ENCODE results near the gene SYNDIG1.

The SYNDIG1 gene

DNA sequence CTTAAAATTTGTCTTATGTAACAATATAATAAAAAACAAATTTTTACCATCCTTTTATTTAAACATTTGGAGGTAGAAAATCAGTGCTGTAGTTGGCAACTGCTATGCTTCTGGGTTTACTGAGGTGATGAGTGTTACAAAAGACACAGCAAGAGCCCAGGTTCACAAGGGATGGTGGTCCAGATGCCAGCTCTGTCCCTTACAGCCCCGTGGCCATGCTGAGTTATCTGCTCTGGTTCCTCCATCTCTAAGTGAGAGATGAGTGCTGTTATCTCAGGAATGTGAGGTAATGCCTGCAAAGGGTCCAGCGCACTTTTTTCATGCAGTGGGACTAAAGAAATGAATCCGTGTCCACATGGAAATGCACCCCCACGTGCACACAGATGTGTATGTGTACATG, 17.8 kb downstream of the SYNDIG1 start:
- H3K4me1 ChIP-seq (ENCODE audit: insufficient read depth, poor library complexity, severe bottlenecking), result no peaks in the 10 kb centered on the region
- no peak overlapping the region for H3K4me3 ChIP-seq (ENCODE audit: severe bottlenecking)
- DNase-seq (ENCODE audit: low spot score), result no peak
- no peaks in the 10 kb centered on the region for H3K9me3 ChIP-seq (ENCODE audit: severe bottlenecking)
- H3K36me3 ChIP-seq (ENCODE audit: low read depth), result no peaks in the 10 kb centered on the region
- H3K27ac ChIP-seq (ENCODE audit: poor library complexity, severe bottlenecking), result no peak overlapping the region
- ATAC-seq (ENCODE audit: low read depth), result no peak
- H3K27me3 ChIP-seq (ENCODE audit: insufficient read depth, poor library complexity, severe bottlenecking), result no peaks in the 10 kb centered on the region
- TF ChIP-seq, protein P1, sequence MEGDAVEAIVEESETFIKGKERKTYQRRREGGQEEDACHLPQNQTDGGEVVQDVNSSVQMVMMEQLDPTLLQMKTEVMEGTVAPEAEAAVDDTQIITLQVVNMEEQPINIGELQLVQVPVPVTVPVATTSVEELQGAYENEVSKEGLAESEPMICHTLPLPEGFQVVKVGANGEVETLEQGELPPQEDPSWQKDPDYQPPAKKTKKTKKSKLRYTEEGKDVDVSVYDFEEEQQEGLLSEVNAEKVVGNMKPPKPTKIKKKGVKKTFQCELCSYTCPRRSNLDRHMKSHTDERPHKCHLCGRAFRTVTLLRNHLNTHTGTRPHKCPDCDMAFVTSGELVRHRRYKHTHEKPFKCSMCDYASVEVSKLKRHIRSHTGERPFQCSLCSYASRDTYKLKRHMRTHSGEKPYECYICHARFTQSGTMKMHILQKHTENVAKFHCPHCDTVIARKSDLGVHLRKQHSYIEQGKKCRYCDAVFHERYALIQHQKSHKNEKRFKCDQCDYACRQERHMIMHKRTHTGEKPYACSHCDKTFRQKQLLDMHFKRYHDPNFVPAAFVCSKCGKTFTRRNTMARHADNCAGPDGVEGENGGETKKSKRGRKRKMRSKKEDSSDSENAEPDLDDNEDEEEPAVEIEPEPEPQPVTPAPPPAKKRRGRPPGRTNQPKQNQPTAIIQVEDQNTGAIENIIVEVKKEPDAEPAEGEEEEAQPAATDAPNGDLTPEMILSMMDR (IDR thresholded peaks at IDR 0.05; ENCODE audit: poor library complexity, severe bottlenecking), result no peak

DNA sequence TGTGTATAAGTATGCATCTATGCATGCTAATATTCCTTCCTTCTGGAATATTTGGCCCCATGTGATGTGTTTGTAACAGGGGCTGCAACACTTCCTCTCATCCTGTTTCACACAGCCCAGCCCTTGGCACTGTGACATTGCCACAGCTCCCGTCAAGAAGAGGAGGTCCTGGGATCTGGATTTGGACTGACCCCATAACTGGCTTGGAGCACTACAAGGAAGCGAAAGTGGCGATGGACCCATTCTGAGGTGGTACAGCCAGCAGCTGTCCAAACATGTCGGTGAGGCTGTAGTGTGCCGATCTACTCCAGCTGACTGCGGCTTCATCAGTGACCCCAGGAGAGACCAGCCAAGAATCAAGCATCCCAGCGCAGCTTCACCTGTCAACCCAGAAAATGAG, 18.2 kb downstream of the SYNDIG1 start:
- H3K27ac ChIP-seq (ENCODE audit: poor library complexity, severe bottlenecking), result no peak overlapping the region
- no peak for ATAC-seq (ENCODE audit: low read depth)
- no peaks in the 10 kb centered on the region for H3K36me3 ChIP-seq (ENCODE audit: low read depth)
- no peaks in the 10 kb centered on the region for H3K4me1 ChIP-seq (ENCODE audit: insufficient read depth, poor library complexity, severe bottlenecking)
- H3K4me3 ChIP-seq (ENCODE audit: severe bottlenecking), result no peak overlapping the region
- no peaks in the 10 kb centered on the region for H3K9me3 ChIP-seq (ENCODE audit: severe bottlenecking)
- DNase-seq (ENCODE audit: low spot score), result no peak
- H3K27me3 ChIP-seq (ENCODE audit: insufficient read depth, poor library complexity, severe bottlenecking), result no peaks in the 10 kb centered on the region
- TF ChIP-seq, protein P1 (IDR thresholded peaks at IDR 0.05; ENCODE audit: poor library complexity, severe bottlenecking), result no peak

DNA sequence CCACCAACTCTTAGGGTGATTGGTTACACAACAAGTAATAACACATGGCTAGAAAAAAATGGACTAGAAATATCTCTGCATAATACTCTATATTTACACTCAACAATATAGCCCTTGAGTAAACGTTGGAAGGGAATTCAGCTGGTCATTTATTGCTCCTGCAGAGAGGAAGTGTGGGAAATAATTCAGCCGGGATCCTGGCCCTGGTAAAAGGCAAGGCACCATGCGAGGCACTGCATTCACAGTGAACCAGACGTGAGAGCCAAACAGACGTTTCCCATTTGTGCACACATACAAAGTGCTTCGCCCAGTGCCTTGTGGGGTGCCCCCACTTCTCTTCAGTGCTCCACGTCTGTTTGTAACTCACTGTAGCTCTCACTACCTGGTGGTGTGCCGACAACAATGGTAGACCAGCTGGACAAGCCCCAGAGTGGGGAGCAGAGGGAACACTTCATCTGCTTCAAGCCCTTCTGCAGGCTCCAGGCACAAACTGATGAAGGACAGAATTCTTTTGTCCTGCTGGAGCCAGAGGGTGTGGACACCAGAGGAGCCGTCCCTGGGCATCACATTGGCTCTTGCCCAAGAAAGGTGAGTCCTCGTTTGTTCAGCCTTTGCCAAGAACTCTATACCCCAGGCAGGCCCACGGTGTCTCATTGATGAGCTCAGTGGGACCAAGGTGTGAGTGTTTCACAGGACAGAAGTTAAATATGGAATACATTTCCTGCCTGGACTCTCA, 18.8 kb downstream of the SYNDIG1 start:
- DNase-seq (ENCODE audit: low spot score), result no peak
- H3K36me3 ChIP-seq (ENCODE audit: low read depth), result no peaks in the 10 kb centered on the region
- H3K27me3 ChIP-seq (ENCODE audit: insufficient read depth, poor library complexity, severe bottlenecking), result no peaks in the 10 kb centered on the region
- TF ChIP-seq, protein P1 (IDR thresholded peaks at IDR 0.05; ENCODE audit: poor library complexity, severe bottlenecking), result no peak
- no peak overlapping the region for H3K27ac ChIP-seq (ENCODE audit: poor library complexity, severe bottlenecking)
- ATAC-seq (ENCODE audit: low read depth), result peak; percentile 53
- H3K4me3 ChIP-seq (ENCODE audit: severe bottlenecking), result no peak overlapping the region
- no peaks in the 10 kb centered on the region for H3K4me1 ChIP-seq (ENCODE audit: insufficient read depth, poor library complexity, severe bottlenecking)
- H3K9me3 ChIP-seq (ENCODE audit: severe bottlenecking), result no peaks in the 10 kb centered on the region

DNA sequence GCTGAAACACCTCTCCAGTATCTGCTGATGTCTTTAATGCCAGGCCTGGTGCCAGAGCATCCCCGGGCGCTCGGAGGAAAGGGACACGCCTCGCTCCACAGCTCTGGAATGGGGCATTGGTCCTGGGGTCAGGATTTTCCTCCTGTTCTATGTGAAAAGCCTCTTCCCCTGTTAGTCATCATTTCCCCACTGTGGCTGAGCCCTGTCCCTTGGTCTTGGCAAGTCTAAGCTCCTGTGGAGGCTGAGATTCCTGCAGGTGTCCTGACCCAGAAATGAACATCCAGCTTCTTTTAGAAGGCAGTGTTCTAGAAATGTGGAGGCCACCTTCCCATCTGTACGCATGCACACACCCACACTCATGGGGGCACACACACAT, 19.4 kb downstream of the SYNDIG1 start:
- H3K36me3 ChIP-seq (ENCODE audit: low read depth), result no peaks in the 10 kb centered on the region
- no peaks in the 10 kb centered on the region for H3K9me3 ChIP-seq (ENCODE audit: severe bottlenecking)
- no peaks in the 10 kb centered on the region for H3K27me3 ChIP-seq (ENCODE audit: insufficient read depth, poor library complexity, severe bottlenecking)
- no peak; the same call in 2 of the 3 replicates for ATAC-seq (ENCODE audit: low read depth)
- no peaks in the 10 kb centered on the region for H3K4me1 ChIP-seq (ENCODE audit: insufficient read depth, poor library complexity, severe bottlenecking)
- TF ChIP-seq, protein P1 (IDR thresholded peaks at IDR 0.05; ENCODE audit: poor library complexity, severe bottlenecking), result no peak
- no peak overlapping the region for H3K27ac ChIP-seq (ENCODE audit: poor library complexity, severe bottlenecking)
- H3K4me3 ChIP-seq (ENCODE audit: severe bottlenecking), result no peak overlapping the region
- no peak for DNase-seq (ENCODE audit: low spot score)

DNA sequence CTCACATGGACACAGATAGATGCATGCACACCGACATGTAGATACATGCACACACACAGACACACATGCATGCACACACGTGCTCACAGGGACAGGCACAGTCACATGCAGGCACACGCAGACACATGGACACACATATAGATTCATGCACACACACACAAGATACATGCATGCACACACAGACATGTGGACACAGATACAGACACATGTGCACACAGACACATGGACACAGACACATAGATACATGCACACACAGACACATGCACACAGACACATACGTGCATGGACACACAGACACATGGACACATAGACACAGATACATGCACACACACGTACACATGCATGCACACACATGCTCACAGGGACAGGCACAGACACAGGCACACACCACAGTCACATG, 19.8 kb downstream of the SYNDIG1 start:
- no peaks in the 10 kb centered on the region for H3K9me3 ChIP-seq (ENCODE audit: severe bottlenecking)
- no peaks in the 10 kb centered on the region for H3K4me1 ChIP-seq (ENCODE audit: insufficient read depth, poor library complexity, severe bottlenecking)
- H3K36me3 ChIP-seq (ENCODE audit: low read depth), result no peaks in the 10 kb centered on the region
- H3K4me3 ChIP-seq (ENCODE audit: severe bottlenecking), result no peak overlapping the region
- H3K27ac ChIP-seq (ENCODE audit: poor library complexity, severe bottlenecking), result no peak overlapping the region
- TF ChIP-seq, protein P1 (IDR thresholded peaks at IDR 0.05; ENCODE audit: poor library complexity, severe bottlenecking), result no peak
- no peak for ATAC-seq (ENCODE audit: low read depth)
- DNase-seq (ENCODE audit: low spot score), result no peak
- no peaks in the 10 kb centered on the region for H3K27me3 ChIP-seq (ENCODE audit: insufficient read depth, poor library complexity, severe bottlenecking)

All from RWPE2 (cell line).